HS-27A (cell line): ENCODE measurements around the gene RASL12.
"Not testable (repeated sequence)": the region's sequence is repeated elsewhere in the genome, so short reads cannot be mapped to it uniquely, and the experiment has no call there.

ENCODE experiments used
- DNase-seq: peaks from one replicate; pipeline ENCODE4 v3.0.0-alpha.2; 2012; ENCODE audit warnings: low read depth, missing footprints

RASL12 gene

GRCh38 chr15:65075607-65076395 is 8.0 kb upstream of the RASL12 start:
- DNase-seq: not testable (repeated sequence)

DNA sequence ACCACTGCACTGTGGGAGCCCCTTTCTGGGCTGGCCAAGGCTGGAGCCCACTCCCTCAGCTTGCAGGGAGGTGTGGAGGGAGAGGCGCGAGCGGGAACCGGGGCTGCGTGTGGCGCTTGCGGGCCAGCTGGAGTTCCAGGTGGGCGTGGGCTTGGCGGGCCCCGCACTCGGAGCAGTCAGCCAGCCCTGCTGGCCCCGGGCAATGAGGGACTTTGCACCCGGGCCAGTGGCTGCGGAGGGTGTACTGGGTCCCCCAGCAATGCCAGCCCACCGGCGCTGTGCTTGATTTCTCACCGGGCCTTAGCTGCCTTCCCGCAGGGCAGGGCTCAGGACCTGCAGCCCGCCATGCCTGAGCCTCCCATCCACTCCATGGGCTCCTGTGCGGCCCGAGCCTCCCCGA is 7.2 kb upstream of the RASL12 start:
- not testable (repeated sequence) for DNase-seq

GRCh38 chr15:65072617-65073016 is 4.8 kb upstream of the RASL12 start:
- DNase-seq: no peak

DNA sequence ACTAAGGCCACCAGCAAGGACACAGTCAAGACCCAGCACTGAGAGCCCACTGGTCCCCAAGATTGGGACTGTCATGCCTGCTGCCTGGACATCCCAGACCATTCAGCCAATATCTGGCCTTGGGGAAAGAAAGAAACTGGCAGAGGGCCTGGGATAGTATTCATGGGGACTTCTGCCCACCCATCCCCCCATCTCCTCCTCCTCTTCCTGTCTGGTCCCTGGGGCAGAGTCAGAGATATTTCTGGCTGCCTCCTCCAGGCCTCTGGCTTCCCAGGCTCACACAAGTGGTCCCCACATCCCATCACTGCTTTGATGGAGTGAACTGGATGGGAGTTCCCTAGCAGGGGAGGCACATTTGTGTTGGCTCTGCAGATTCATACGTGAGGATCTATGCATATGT is 4.2 kb upstream of the RASL12 start:
- DNase-seq: no peak

DNA sequence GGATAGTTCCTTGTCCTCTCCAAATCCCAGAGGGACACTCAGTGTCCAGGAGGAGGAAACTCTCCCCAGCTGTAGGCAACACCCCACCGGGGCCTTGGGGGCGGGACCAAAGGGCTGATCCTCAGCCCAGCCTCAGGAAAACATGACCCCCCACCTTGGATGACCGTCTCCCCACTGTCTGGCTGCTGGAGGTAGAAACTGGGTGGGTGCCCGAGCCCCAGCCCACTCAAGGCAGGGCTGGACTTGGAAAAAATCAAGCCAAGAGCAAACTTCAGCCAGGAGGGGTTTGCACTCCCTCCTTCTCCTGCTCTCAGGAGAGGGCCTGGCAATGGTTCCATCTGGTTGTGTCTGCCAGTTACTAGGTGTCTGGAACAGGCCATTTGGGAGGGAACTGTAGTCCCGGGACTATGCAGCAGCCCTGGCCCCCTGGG is 3.6 kb upstream of the RASL12 start:
- DNase-seq: no peak

DNA sequence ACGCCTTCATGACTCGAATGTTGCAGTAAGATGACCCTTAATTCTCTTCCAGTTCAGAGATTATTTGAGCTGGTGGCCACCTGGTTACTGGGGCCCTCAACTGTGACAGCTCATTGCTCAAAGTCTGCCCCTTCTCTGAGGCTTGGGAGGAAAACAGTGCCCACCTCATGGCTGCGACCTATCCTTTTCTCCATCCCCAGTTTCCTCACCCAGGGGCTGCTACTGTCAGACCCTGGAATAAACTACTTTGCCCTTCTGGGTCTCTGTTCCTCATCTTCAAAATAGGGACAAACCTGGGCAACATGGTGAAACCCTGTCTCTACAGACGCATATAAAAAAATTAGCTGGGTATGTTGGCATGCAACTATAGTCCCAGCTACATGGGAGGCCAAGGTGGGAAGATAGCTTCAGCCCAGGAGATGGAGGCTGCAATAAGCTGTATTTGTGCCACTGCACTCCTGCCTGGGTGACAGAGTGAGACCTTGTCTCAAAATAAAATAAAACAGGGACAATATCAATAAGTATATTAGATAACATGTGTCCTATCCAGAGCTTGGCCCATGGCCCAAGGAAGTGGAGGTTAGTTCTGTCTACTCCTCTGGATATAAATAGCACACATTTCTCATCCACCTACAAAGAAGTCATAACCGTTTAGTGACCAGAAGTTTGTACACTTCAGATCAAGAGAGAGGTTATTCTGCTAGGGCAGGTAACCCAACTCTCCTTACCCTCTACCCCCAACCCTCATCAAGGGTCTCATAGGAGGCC is 2.2 kb upstream of the RASL12 start:
- DNase-seq: no peak

DNA sequence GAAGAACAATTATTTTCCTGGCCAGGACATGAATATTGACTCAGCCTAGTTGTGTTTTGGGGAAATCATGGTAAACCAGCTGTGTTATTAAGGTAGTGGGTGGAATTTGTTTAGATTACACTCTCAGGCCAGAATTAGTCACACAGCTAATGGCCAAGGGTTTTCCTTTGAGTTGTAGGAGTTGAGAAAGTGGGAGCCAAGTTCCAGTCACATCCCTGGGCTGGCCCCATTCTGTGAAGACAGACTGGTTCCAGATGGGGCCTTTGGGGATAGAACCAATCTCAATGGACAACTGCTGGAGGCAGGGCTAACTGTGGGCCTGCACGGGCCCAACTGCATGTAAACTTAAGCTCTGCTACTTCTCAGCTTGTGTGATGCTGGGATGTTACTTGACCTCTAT is 1.4 kb upstream of the RASL12 start:
- no peak for DNase-seq

- no peak for DNase-seq
These were observed 605 bp upstream of the RASL12 start for GRCh38 chr15:65068403-65068788.

- DNase-seq: no peak
These were observed 510 bp downstream of the RASL12 start for GRCh38 chr15:65067317-65067644.

GRCh38 chr15:65066635-65067316 is 1.0 kb downstream of the RASL12 start:
- DNase-seq: no peak

GRCh38 chr15:65066001-65066634 is 1.7 kb downstream of the RASL12 start:
- DNase-seq: no peak

GRCh38 chr15:65062726-65063125 is 5.1 kb downstream of the RASL12 start:
- DNase-seq: no peak

GRCh38 chr15:65062061-65062460 is 5.7 kb downstream of the RASL12 start:
- no peak for DNase-seq

GRCh38 chr15:65060641-65061397 is 7.0 kb downstream of the RASL12 start:
- no peak for DNase-seq

GRCh38 chr15:65059931-65060596 is 7.7 kb downstream of the RASL12 start:
- no peak for DNase-seq

DNA sequence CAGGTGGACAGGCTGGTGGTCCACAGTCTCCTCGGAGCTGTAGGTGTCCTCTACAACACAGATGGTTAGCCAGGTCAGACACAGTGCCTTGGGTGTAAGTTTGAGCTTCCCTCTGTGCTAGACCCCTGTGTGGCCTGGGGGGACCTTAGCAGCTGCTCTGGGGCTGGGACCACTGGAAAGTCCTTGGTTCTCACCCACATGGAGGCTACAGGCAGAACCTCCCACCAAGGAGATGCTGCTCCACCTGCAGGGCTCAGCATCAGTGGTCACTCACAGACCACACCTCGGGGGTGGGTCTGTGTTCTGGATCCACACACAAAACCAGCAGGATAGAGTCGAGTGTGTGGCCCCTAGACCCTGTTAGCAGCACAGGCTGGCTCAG is 8.4 kb downstream of the RASL12 start:
- no peak for DNase-seq

- DNase-seq: no peak
These were observed 9.1 kb downstream of the RASL12 start for GRCh38 chr15:65058394-65059368.

DNA sequence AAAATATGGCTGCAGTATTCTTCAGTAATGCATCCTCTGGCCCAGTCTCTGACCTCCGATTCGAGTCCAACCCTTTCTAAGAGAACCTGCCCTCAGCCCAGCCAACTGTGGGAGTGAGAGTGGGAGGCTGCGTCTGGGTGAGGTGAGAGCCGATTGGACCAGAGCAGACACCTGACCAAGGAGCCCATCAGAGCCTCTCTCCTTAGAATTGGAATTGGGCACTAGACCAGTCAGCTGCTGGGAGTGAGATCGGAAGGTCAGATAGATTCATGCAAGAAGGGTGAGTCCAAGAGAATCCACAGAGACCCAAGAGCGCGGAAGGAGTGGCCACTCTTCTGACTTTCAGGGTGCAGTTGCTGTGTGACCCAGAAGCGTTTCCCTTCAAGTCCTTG is 10.2 kb downstream of the RASL12 start:
- DNase-seq: no peak

- no peak for DNase-seq
These were observed 10.8 kb downstream of the RASL12 start for GRCh38 chr15:65056868-65057548.
